Left ventricle myocardium inferior (tissue), 1 donor: Measurements from ENCODE around the gene ELF4. TPM values are rescaled to one million over a fixed set of nuclear protein-coding genes. Genes with fewer than 3 reads are reported as not detected.

Experiments
- DNase-seq: peaks from one replicate; pipeline ENCODE4 v3.0.0-alpha.2; 2020
- H3K27ac ChIP-seq: fragments of 200-600 bp; replicated peaks from 2 replicates; pipeline ENCODE4 v1.8.0; 2021
- H3K27me3 ChIP-seq: fragments of 200-600 bp; 2 replicates; pipeline ENCODE4 v1.8.0; 2021; ENCODE audit warnings: low read depth
- H3K36me3 ChIP-seq: fragments of 200-600 bp; 2 replicates; pipeline ENCODE4 v1.8.0; 2021
- H3K4me1 ChIP-seq: fragments of 200-600 bp; 2 replicates; pipeline ENCODE4 v1.8.0; 2021
- H3K4me3 ChIP-seq: fragments of 200-600 bp; 2 replicates; pipeline ENCODE4 v1.8.0; 2021; ENCODE audit warnings: mild to moderate bottlenecking, moderate library complexity
- H3K9me3 ChIP-seq: fragments of 200-600 bp; replicated peaks from 2 replicates; pipeline ENCODE4 v1.8.0; 2021
- intact Hi-C: fragments of 100-400 bp; cut with micrococcal nuclease; formaldehyde crosslinking; loops from one replicate; pipeline ENCODE4 v1.11.0; 2022
- total RNA-seq: library from RNA; stranded (reverse); fragmentation: NEBNext Ultra II Directional; extraction: Animal tissue kit (Norgen Biotek cat#: 25700); gene quantifications from one replicate; pipeline ENCODE4 v1.2.1, GENCODE V29; 2021
- TF ChIP-seq, protein P1 (sequence below): fragments of 200-600 bp; IDR thresholded peaks from 2 replicates; pipeline ENCODE4 v1.8.0; 2021; ENCODE audit warnings: antibody characterized with exemption, mild to moderate bottlenecking, borderline replicate concordance
- donor health status: DM: no; HTN: yes; CAD: no; lungs with severe emphysema.

The ELF4 gene
- total RNA-seq, 1 donor from 2014 or later: 2.2 TPM

GRCh38 chrX:130015181-130015580, 95.1 kb downstream of the ELF4 start:
- no peak overlapping the region for H3K27ac ChIP-seq
- no peaks in the 10 kb centered on the region for H3K27me3 ChIP-seq
- TF ChIP-seq, protein P1, sequence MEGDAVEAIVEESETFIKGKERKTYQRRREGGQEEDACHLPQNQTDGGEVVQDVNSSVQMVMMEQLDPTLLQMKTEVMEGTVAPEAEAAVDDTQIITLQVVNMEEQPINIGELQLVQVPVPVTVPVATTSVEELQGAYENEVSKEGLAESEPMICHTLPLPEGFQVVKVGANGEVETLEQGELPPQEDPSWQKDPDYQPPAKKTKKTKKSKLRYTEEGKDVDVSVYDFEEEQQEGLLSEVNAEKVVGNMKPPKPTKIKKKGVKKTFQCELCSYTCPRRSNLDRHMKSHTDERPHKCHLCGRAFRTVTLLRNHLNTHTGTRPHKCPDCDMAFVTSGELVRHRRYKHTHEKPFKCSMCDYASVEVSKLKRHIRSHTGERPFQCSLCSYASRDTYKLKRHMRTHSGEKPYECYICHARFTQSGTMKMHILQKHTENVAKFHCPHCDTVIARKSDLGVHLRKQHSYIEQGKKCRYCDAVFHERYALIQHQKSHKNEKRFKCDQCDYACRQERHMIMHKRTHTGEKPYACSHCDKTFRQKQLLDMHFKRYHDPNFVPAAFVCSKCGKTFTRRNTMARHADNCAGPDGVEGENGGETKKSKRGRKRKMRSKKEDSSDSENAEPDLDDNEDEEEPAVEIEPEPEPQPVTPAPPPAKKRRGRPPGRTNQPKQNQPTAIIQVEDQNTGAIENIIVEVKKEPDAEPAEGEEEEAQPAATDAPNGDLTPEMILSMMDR: no peak
- H3K4me1 ChIP-seq: peaks cover 21% of the 10 kb centered on the region
- intact Hi-C loops: no loop called here
- DNase-seq: no peak
- no peaks in the 10 kb centered on the region for H3K9me3 ChIP-seq
- H3K4me3 ChIP-seq: no peak overlapping the region
- H3K36me3 ChIP-seq: peaks cover 6% of the 10 kb centered on the region

Other genes starting within 250 kb of the ELF4 start
- 7.5 TPM for gene UTP14A, start 204.3 kb downstream of the ELF4 start, total RNA-seq
- 8.2 TPM for gene BCORL1, start 127.9 kb downstream of the ELF4 start, total RNA-seq
- 127 TPM for gene AIFM1, start 55.3 kb upstream of the ELF4 start, total RNA-seq
- gene RAB33A, start 61.5 kb upstream of the ELF4 start, total RNA-seq: 0.41 TPM
- gene ZNF280C, start 158.4 kb upstream of the ELF4 start, total RNA-seq: 1.5 TPM
- gene SLC25A14, start 229.4 kb upstream of the ELF4 start, total RNA-seq: 6.7 TPM